Measurements from ENCODE around the gene CCL19. TPM values are rescaled to one million over a fixed set of nuclear protein-coding genes. Genes with fewer than 3 reads are reported as not detected.
A peak's percentile ranks its signal among the peaks of the same experiment; 100 is the strongest.

Gene CCL19
- total and polyA plus RNA-seq, 2 donors (not counting 3 experiments of a cell fraction or from before 2014, with no cell fraction given): not detected

- H3K9ac ChIP-seq (replicated peaks; ENCODE audit: extremely low read depth, insufficient read depth, low read length): peak overlapping the region; percentile 68
- no peaks in the 10 kb centered on the region for H3K27me3 ChIP-seq (ENCODE audit: control insufficient read depth in 2 of 2, insufficient read depth in 2 of 2, low read length in 2 of 2)
- H3K27ac ChIP-seq (ENCODE audit: insufficient read depth, low read depth, low read length): peak overlapping the region; percentile 41
- H3K4me1 ChIP-seq (ENCODE audit: control insufficient read depth, extremely low read depth, insufficient read depth, low read length): peaks cover 22% of the 10 kb centered on the region
- peaks cover 6% of the 10 kb centered on the region for H3K79me2 ChIP-seq (ENCODE audit: control insufficient read depth, insufficient read depth, low read length)
- dilution Hi-C loops (cut with MboI; ENCODE audit: extremely low pct_ligation_motif_present, low sequenced_read_pairs): no loop called here
- H2AFZ ChIP-seq (ENCODE audit: low read depth, low read length): peak overlapping the region; percentile 98
- peak overlapping the region; percentile 82 for H3K4me2 ChIP-seq (ENCODE audit: insufficient read depth, low read length)
- ChIA-PET CTCF (interaction anchor here (0.7 to 2.2 kb wide), 10 partner anchors 9 to 55 kb away, joined by 3 to 21 read pairs (median 6); partner anchors contain the start of gene SIGMAR1), POLR2A (interaction anchor here (1.5 to 1.9 kb wide), 2 partner anchors 10 to 18 kb away, joined by 7 read pairs; partner anchors contain the start of gene SIGMAR1)
- peak overlapping the region; percentile 53 to 78 (median 75) for H3K4me3 ChIP-seq (replicated peaks in 1 of 3; ENCODE audit: insufficient read depth in 1 of 3, low read depth in 1 of 3, low read length in 3 of 3)
- H3K9me1 ChIP-seq (replicated peaks; ENCODE audit: control insufficient read depth, extremely low read depth, insufficient read depth, low read length): no peaks in the 10 kb centered on the region
- intact Hi-C loops (cut with micrococcal nuclease): no loop called here
- DNase-seq (ENCODE audit: low read depth, low spot score) (no peak), FAIRE-seq (no peak)
- no peaks in the 10 kb centered on the region for H3K9me3 ChIP-seq (replicated peaks; ENCODE audit: control insufficient read depth, insufficient read depth, low read length)
- peaks cover 0 to 14% of the 10 kb centered on the region in 2 experiments for H3K36me3 ChIP-seq (ENCODE audit: control insufficient read depth in 2 of 2, extremely low read depth in 1 of 2, insufficient read depth in 2 of 2, low read length in 2 of 2)
- no TSS peak for BruUV-seq (replicated peaks)
- H4K20me1 ChIP-seq (replicated peaks; ENCODE audit: control insufficient read depth, extremely low read depth, insufficient read depth, low read length): no peaks in the 10 kb centered on the region
- TF ChIP-seq POLR2AphosphoS5 (IDR thresholded peaks at IDR 0.05; ENCODE audit: insufficient read depth, low read depth, low read length): no peak
- no peak for TF ChIP-seq FOS (IDR thresholded peaks at IDR 0.05; ENCODE audit: borderline replicate concordance, insufficient read depth, low read length)
- TF ChIP-seq POLR2A (IDR thresholded peaks at IDR 0.05; ENCODE audit: low read depth, low read length): no peak
- TF ChIP-seq MYC (IDR thresholded peaks at IDR 0.05; ENCODE audit: low read depth, low read length): no peak
- no peak for TF ChIP-seq MAX (IDR thresholded peaks at IDR 0.05; ENCODE audit: insufficient read depth, insufficient read length)
- no peak for TF ChIP-seq GATA2 (IDR thresholded peaks at IDR 0.05; ENCODE audit: insufficient read depth, insufficient read length, low read depth, low read length)
- no peak for TF ChIP-seq EZH2 (IDR thresholded peaks at IDR 0.05; ENCODE audit: borderline replicate concordance, low read depth, low read length, severe bottlenecking)
- TF ChIP-seq JUN (IDR thresholded peaks at IDR 0.05; ENCODE audit: borderline replicate concordance, insufficient read depth, insufficient read length, low read depth): no peak
- TF ChIP-seq CTCF (IDR thresholded peaks at IDR 0.05; ENCODE audit: extremely low read depth in 1 of 2, insufficient read depth in 1 of 2, low read depth in 1 of 2, low read length in 2 of 2): no peak
Measured at GRCh38 chr9:34647084-34647403, 44.0 kb downstream of the CCL19 start.

Measured in endothelial cell of umbilical vein (primary cell).